Measurements from ENCODE around the gene RPS6KA1.

The RPS6KA1 gene

DNA sequence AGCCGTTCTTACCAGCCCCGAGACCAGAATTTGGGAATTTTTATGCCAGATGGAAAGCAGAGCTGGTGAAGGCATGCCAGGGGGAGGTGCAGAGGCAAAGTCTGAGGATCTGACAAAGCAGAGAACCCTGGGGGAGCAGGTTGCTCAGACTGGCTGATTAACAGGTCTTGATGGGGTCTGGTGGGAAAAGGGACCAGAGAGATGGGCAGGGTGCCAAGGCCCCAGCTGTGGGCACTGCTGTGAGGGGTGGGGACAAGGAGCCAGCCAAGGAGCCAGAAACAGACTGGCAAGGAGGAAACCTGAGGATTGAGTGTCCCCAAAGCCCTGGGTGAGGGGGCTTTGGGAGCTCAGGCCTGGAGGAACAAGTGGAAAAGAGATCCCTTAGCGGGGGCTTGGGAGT lies 21.4 kb downstream of the RPS6KA1 start:
- no peak overlapping the region for H3K4me3 ChIP-seq (replicated peaks in 1 of 2; ENCODE audit: low read depth in 2 of 2, low read length in 2 of 2)
- no peak for TF ChIP-seq CTCF (IDR thresholded peaks at IDR 0.05; ENCODE audit: low read depth, low read length)
- DNase-seq (ENCODE audit: low read depth in 2 of 2) = no peak

GRCh38 chr1:26552720-26553119 lies 23.2 kb downstream of the RPS6KA1 start:
- no peak for DNase-seq (ENCODE audit: low read depth in 2 of 2)
- no peak for TF ChIP-seq CTCF (IDR thresholded peaks at IDR 0.05; ENCODE audit: low read depth, low read length)
- H3K4me3 ChIP-seq (replicated peaks in 1 of 2; ENCODE audit: low read depth in 2 of 2, low read length in 2 of 2) = no peak overlapping the region

DNA sequence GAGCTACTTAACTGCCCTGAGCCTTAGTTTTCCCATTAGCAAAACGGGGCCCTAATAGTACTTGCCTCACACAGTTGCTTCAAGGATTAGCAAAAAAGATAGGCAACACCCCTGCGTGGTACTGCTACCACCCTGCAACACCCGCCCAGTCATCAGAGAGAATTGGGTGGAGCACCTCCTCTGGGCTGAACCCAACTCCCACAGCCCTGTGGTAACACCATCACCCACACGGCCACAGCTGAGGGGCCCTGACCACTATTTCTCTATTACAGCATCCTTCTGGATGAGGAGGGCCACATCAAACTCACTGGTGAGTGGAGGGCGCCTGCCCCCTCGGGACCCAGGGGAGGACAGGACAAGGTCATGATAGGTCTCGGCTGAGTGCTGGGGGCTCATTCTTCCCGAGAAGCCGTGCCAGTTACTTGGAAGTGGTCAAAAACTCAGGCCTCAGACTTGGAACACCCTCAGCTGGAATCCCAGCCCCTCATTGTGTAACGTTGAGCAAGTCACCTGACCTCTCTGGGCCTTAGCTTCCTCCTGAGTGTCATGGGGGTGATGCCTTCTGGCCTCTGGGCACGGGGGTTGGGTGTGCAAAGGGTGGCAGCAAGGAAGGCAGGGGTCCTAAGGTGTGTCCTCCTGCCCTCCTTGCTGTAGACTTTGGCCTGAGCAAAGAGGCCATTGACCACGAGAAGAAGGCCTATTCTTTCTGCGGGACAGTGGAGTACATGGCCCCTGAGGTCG lies 24.6 kb downstream of the RPS6KA1 start:
- no peak for TF ChIP-seq CTCF (IDR thresholded peaks at IDR 0.05; ENCODE audit: low read depth, low read length)
- no peak for DNase-seq (ENCODE audit: low read depth in 2 of 2)
- H3K4me3 ChIP-seq (replicated peaks in 1 of 2; ENCODE audit: low read depth in 2 of 2, low read length in 2 of 2) = no peak overlapping the region

DNA sequence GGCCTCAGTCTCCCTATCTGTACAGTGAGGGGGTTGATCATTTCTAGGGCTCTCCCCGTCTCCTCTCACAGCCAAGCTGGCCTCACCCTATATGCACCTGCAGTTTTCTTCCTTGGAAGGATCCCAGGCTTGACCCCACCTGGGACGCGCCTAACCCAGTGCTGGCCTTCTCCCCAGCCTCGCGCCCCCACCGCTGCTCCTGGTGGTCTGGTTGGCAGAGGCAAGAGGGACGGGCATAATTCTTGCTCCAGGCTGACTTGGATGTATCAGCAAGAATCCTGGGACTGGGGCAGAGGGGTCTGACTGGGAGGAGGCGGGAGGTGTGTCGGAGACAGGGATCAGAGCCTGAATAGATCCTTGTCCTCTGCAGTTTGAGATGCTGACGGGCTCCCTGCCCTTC lies 25.2 kb downstream of the RPS6KA1 start:
- no peak overlapping the region for H3K4me3 ChIP-seq (replicated peaks in 1 of 2; ENCODE audit: low read depth in 2 of 2, low read length in 2 of 2)
- no peak for DNase-seq (ENCODE audit: low read depth in 2 of 2)
- TF ChIP-seq CTCF (IDR thresholded peaks at IDR 0.05; ENCODE audit: low read depth, low read length) = no peak

DNA sequence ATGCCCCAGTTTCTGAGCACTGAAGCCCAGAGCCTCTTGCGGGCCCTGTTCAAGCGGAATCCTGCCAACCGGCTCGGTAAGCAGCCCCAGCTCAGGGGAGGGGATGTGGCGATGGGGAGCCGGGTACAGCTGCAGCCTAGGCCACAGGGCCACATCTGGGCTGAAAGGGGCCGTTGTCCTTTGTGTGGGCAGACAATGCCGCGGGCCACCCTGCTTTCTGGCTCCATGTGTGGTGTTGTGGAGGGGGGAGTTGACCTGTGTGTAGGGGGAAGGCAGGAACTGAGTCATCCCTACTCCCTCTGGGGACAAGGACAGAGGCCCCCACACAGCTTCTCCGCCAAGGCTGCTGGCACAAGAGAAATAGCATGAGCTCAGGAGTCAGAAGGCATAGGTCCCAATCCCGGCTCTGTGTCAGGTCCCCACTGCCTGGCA lies 26.0 kb downstream of the RPS6KA1 start:
- no peak for TF ChIP-seq CTCF (IDR thresholded peaks at IDR 0.05; ENCODE audit: low read depth, low read length)
- H3K4me3 ChIP-seq (replicated peaks in 1 of 2; ENCODE audit: low read depth in 2 of 2, low read length in 2 of 2) = no peak overlapping the region
- peak; percentile 14 to 46 for DNase-seq (ENCODE audit: low read depth in 2 of 2)

DNA sequence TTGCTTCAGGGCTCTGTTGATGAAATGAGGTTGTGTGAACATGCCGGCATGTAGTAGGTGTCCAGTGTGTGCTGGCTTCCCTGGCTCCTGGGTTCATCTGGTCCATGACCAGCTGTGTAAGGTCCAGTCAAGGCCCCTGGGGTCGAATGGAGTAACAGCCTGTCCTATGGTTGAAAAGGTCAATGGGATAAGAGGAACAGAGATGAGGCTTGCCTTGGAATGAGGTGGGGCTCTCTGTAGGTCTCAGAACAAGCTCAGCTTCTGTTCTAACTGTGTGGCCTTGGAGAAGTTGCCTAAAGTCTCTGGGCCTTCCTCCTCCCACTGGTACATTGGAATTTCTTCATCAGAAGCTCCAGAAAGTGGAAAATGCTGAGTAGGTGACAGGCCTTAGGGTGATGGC lies 26.6 kb downstream of the RPS6KA1 start:
- no peak for TF ChIP-seq CTCF (IDR thresholded peaks at IDR 0.05; ENCODE audit: low read depth, low read length)
- no peak overlapping the region for H3K4me3 ChIP-seq (replicated peaks in 1 of 2; ENCODE audit: low read depth in 2 of 2, low read length in 2 of 2)
- DNase-seq (ENCODE audit: low read depth in 2 of 2) = no peak

GRCh38 chr1:26557008-26557407 lies 27.4 kb downstream of the RPS6KA1 start:
- DNase-seq (ENCODE audit: low read depth in 2 of 2) = no peak
- no peak for TF ChIP-seq CTCF (IDR thresholded peaks at IDR 0.05; ENCODE audit: low read depth, low read length)
- H3K4me3 ChIP-seq (replicated peaks in 1 of 2; ENCODE audit: low read depth in 2 of 2, low read length in 2 of 2) = no peak overlapping the region

Data from cardiac fibroblast (primary cell).